Mesenteric fat pad (tissue), 1 donor: ENCODE measurements around the gene GIT1. TPM values are rescaled to one million over a fixed set of nuclear protein-coding genes. Genes with fewer than 3 reads are reported as not detected.
A peak's percentile ranks its signal among the peaks of the same experiment; 100 is the strongest.

ENCODE experiments used
- DNase-seq: peaks from one replicate; pipeline ENCODE4 v3.0.0-alpha.2; 2020; ENCODE audit warnings: low spot score
- total RNA-seq: library from RNA; stranded (reverse); fragmentation: NEBNext Ultra II Directional; extraction: Animal tissue kit (Norgen Biotek cat#: 25700); gene quantifications from one replicate; pipeline ENCODE4 v1.2.1, GENCODE V29; 2021
- donor health status: DM: yes; HTN: yes; CAD: no.

Gene GIT1
- total RNA-seq, 1 donor from 2014 or later, result 47.7 TPM

DNA sequence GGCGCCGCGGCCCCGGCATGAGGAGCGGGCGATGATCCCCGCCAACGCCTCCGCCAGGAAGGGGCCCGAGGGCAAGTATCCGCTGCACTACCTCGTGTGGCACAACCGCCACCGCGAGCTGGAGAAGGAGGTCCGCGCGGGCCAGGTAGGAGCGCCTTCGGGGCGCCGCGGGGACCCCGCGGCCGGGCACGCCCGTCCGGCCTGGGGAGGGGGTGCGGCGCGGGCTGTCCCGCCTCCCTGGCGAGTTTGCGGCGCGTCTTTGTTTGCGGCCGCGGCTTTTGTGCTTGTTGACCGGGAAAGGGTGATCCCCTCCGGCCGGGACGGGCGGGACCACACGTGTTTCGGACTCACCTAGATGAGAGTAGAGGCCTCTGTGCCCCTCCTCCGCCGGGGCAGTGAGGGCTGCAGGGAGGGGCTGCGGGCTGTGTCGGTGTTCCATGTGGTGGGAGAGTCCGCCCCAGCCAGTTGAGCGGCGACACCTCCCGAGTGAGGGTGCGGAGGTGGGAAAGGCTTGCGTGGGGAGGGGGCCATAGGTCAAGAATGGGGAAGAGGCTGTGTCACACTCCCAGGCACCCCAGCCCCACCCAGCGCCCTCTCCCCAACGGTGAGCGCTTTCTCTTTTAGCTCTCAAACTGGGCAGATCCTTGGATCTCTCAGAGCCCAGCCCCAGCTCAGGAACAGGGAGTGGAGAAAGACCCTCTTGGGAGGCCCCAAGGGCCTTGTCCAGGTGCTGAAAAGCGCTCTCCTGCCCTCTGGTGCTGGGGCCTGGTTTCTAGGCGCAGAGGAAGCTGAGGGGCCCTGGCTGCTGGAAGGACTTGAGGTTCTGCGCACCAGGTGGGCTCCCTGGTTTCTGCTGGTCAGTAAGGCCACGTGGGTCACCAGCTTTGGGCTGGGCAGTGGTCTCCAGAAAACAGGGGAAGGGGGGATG is 4.4 kb upstream of the GIT1 start:
- no peak for DNase-seq

DNA sequence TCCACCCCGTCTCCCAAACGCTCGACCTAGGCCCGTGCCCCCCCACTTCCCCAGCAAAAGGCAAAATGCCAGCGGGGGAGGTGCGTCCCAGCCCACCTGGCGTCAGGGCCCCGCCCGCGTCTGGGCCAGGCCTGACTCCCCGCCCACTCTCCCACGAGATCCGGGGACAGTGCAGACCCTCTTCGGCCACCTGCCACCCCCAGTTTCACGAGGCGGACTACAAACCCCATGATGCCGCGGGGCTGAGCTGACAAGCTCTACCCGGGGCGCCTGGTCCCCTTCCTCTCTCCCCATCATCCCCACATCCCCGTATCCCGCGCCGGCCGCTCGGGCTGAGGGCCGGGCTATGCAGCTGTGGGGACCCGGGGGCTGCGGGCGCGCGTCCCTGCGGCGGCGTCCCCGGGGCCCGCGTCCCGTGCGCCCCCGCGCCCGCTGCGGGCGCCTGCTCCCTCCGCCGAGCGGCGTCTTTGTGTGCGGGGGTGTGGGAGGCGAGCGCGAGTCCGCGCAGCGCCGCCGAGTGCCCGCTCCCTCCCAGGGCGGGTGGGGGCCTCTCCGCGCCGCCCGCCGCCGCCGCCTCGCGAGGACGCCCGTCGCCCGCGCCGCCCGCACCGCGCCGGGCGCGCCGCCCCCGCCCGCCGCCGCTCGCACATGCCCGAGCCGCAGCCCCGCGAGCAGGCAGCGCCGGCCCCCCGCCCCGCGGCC is 3.6 kb upstream of the GIT1 start, which contains the start of gene ANKRD13B:
ANKRD13B (plus strand) TSS at position 283 of the 702 bp plus-strand sequence. CDS start 490 bp downstream, outside the sequence.
- no peak for DNase-seq

DNA sequence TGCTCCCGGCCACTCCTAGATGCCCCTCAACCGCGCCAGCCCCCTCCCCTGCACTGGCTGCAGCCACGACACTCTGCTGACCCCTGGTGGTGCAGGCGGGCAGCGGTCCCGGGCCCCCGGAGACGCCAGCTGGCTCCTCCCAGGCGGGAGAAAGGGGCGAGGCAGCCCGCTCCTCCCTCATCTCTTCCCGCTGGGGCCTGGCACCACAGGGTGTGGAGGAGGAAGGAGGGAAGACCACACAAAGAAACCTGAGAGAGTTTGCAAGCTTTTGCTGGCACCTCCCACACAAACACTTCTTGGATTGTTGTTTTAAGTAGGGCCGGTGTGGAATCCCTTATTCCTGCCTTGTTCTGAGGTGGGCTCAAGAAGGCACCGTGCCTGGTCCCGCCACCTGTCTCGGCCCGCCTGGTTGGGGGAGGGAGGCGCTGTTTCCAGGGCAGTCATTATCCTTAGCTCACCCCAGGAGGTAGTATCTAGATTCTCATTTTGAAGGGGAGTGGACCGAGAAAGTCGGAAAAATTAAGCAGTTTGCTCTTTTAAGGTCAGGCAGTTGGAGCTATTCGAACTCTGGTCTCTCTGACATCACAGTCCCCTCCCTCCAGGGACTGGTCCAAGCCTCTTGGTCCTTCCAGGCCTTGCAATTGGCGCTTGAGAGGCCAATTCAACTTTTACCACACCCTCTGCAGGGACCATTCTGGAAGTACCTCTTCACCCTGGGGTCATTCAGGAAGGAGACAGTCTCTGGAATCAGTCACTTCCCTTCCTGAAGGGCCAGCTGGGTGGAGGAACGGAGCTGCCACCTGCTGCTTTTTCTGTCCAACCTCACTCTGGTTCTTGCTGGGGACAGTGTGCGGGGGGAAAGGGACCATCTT is 2.5 kb upstream of the GIT1 start:
- peak; percentile 95 for DNase-seq

DNA sequence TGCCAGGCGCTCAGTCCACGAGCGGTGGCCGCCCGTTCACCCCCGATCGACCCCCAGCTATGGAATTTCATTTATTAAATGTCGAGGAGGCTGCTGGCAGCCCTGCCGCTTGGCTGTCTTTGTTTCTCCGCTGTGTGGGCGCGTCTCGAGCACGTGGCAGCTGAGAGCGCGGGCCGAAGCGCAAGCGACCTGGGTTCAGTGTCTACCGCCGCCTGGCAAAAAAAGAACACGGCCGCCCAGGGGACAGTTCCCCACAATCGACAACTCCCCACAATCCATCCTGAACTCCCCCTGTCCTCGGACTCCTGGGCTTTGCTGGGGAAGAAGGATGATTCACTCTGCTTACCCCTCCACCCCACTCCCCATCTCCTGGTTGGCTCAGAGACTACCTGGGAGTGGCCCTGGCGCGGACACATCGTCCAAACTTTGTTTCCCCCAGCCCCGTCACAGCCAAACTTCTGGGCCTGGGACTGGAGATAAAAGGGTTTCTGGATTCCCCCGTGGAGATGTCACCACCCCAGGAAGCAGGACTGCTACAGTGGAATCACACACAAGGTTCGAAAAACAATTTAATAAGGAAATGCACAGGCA is 1.8 kb upstream of the GIT1 start:
- no peak for DNase-seq

DNA sequence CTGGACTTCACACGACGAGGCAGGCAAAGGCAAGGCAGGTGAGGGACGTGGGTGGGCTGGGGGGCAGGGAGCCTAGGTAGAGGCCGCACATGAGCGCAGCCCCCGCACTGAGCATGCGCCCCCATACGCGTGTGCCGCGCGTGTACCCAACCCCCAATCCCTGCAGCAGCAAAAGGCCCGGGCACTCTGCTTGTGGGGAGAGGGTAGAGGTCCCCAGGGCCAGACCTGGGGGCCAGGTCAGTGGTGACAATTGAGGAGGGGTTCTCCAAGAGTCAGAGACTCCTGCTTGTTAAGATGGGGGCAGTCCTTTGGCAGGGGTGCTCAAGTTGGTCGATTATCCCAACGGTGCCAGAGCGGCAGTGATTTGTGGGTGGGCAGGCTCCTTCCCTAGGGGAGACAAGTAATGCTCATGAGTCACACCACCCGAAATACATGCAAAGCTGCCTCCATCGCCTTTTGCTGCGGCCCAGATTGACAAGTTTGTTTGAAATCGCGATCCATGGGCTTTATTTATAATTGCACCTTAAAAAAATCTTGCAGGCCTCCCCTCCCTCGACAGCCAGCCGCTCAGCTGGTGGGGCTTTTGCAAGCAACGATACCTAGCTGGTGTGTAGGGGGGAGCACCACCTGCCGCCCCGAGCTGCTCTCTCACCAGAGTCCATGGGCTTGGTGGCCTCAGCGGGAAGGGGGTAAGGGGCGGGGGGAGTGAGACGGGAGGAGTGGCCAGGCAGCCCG is 1.1 kb upstream of the GIT1 start:
- no peak for DNase-seq

DNA sequence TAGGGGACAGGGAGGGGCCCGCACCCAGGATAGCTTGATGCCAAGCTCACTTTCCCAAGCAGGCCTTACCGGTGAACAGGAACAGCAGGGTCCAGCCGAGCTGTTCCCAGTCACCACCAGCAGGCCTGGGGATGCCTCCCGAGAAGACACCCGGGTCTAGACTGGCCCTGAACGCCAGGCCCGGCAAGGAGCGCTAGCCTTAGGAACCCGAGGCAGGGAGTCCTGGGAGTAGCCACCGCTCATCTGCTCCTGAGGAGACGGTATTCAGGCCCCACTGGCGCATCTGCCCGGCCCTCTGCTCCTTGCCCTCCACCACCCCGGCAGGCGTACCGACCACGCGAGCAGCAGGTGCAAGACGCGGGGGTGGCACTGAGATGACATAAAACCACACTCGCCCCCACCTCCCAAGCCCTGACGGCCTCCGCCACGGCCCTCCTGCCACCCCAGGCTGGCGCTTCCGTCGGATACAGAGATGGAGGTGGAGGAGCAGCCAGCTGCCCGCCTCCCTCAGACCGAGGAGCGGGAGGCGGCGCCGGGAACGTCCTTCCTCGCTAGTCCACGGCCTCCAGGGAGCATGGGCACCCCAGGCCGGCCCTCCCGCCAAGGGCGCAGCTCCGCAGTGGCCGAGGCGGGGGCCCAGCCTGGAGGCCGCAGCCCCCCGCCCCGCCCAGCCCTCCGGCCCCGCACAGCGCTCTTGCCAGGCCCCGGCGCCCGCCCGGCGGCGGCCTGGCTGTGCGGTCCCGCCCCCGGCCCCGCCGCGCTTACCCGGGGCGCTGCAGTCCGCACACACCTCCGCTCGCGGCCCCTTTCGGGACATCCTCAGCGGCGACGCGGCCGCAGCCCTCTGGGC is 661 bp downstream of the GIT1 start:
- DNase-seq, result no peak

DNA sequence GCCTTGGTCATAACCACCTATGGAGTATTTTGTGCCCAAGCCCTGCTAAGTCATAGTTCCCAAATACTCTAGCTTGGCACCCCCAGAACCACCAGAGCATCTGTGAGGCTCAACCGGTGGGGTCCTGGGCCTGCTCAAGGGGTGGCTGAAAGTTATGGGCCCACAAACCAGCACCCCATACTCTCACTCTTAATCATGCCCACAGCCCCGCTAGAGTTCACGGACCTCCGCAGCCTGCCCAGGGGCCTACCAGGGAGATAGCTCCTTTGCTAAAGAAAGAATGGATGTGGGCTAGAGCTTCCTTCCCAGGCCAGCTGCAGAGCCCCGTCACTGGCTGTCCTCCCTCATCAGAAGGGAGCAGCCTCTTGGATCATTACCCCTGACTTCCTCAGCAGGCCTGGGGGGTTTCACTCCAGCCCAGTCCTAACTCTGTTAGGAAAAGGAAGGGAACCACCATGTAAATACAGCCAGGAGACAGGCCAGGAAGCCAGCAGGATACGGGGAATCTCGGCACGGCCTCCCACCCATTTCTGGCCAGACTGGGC is 1.4 kb downstream of the GIT1 start:
- no peak for DNase-seq

DNA sequence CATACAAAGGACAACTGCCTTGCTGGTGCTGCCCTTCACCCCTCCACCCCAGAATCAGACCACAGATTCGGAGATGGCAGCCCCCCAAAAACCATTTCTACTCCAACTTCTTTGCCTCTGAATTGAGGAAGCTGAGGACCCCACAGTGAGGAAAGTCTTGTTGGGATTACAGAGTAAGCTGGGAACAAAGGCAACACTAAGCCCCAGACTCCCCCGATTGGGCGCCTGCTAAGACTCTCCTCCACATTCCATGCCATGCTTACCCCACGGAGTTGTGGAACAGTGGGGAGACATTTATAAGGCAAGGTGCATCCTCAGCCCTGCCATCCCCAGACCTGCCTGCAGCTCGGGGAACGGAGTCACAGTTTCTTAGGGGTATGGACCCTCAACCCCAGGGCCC is 1.9 kb downstream of the GIT1 start:
- DNase-seq, result no peak

DNA sequence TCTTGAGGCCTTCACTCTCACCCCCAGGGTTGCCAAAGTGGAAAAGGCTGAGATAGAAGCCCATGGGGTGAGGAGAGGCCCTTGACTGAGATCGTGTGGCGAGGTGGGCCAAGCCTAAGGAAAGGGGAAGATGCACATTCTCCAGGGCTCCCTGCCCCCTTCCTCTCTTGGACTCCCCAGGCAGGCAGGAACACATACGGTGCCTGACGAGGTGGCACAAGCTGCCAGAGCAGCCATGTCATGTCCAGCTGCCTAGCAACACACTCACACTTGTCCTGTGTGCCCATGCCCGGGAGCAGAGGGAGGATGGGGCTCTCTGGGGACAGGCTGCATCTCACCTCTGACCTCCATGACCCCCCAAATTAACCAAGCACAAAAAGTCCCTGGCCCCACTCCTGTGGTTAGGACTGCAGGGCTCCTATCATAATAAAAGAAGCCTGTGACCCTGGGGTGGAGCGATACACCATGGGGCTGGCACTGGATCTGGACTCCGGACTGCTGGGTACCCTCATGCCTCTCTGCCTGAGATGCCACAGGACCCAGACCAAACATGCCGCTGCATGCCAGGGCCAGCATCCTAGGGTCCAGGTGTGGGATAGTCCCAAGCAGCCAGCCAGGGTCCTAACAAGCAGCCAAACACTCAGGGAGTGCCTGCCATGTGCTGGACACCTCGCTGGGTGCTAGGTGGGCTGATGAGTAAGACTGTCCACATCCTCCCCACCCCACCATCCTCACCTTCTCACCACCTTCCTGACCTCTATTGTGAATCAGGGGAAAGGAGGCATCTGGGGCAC is 2.6 kb downstream of the GIT1 start:
- DNase-seq, result no peak

DNA sequence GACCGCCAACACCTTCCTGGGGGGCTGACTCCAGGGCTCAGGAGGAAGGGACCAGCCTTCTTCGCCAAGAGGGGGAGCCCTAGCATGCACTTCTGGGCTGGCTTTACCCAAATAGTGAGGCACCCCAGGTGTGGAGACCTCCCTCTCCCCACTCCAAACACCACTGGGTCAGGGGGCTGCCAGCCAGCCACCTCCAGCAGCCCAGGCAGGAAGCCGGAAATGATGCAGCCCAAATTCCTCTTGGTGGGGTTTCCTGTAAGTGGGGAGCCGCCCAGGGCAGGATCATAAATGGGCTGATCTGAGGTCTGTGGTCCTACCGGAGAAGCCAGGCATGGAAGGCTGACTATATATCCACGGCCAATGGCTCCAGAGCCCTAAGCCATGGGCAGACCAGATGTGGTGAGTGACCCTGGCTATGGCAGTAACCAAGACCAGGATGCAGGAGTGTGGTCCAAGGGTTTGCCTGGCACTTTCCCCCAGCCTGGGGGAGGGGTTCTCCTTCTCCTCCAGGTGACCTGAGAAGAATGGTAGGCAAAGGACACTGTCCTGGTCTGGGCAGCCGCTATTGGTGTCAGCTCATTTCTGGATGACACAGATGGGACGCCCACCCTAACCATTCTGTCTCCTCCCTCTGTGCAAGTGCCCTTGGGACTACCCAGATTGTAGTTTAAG is 4.2 kb downstream of the GIT1 start:
- DNase-seq, result no peak

DNA sequence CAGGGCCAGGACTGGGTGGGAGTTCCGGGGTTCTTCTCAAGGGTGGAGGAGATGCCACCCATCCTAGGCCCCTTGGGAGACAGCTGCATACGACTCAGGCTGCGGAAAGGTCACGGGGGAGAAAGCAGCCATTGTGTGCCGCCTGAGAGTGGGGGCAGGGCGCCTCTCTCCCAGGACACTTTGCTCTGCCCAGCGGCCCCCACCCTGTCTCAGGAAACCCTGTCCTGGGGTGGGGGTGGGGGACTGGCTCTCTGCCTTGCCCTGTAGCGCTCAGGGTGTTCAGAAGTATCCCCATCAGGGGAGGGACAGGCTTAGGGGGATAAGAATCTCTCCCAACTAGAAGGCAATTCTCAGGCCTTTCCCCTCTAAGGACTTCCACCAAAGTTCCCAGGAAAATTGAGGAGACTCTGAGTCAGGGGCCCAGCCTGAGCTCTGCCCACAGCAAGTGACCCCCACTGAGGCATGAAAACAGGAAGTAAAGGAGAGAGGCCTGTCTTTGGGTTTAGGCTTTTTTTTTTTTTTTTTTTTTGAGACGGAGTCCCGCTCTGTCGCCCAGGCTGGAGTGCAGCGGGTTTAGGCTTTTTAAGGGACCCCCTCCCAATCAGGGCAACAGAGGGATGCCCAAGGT is 4.9 kb downstream of the GIT1 start:
- no peak for DNase-seq

DNA sequence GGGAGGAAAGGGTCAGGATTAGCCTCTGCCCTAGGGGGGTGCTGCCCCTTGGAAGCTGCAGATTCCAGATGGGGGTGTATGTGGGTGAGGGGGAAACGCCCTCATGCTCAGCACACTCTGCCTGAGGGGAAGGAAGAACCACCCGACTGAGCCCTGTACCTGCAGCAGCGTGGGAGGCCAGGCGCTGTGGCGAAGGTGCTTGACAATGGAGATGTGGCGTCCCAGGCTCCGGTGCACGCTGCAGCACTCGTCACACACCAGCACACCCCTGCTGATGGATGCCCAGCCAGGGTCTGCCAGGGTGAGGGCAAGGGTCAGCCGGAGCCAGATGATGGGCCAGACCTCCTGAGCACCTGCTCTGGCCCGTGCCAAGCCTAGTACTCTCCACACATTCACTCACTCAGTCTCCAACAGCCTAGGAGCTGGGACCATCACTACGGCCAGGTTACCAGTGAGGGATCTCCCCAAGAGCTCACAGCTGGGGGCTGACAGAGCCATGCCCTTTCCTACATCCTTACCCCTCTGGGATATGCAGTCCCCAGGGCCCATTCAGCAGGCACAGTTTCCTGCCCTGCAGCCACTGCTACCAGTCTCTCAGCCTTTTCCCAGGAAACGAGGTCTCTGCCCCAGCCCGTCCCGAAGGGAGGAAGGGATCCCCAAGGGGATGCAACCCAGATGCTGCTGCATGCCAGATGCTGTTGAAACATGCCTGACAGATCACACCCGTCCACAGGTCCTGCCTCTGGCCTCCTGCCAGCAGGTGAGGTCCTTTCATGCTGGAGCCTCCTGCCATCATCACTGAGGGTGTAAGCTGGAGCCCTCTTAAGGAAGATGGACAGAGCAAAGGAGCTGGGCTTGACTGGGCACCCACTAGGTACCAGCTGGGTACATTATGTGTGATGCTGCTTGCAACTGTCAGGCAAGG is 5.9 kb downstream of the GIT1 start:
- DNase-seq, result no peak

DNA sequence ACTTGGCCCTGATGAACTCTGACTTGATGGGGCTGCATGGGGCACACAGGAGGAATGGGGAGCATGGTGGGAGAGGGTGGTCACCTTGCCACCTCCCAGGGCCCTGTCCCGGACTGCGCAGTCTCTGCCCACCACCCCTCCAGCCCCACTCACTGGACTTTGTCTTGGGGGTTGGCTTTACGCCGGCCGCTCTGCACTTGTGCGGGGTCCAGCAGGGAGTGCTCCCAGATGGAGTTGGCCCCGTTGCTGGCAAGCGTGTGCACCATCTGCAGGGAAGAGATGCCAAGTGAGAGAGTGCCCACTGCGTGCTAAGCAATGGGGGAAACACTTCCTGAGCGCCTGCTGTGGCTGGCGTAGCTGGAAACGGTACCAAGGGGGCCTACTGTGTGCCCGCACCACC is 6.7 kb downstream of the GIT1 start:
- no peak for DNase-seq

DNA sequence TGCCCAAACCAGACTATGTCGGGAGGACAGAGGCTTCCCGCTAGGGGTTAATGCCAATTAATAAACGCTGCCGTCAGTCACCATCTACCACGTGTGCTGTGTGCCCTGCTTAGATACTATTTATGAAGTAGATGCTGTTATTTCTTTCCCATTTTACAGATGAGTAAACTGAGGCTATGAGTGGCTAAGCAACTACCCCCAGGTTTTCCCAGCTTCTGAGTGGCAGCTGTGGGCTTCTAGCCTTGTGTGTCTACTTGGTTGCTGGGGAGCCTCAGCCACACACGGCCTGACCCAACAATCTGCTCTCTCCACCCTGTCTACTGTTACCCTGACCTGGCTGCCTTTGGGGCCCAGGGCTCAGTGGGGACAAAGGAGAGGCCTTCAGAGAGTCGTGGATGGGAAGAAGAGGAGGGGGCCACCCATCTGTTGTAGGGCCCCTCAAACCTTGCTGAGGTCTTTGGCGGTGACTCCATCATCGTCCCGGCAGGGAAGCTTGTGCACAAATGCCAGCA is 7.1 kb downstream of the GIT1 start:
- no peak for DNase-seq

DNA sequence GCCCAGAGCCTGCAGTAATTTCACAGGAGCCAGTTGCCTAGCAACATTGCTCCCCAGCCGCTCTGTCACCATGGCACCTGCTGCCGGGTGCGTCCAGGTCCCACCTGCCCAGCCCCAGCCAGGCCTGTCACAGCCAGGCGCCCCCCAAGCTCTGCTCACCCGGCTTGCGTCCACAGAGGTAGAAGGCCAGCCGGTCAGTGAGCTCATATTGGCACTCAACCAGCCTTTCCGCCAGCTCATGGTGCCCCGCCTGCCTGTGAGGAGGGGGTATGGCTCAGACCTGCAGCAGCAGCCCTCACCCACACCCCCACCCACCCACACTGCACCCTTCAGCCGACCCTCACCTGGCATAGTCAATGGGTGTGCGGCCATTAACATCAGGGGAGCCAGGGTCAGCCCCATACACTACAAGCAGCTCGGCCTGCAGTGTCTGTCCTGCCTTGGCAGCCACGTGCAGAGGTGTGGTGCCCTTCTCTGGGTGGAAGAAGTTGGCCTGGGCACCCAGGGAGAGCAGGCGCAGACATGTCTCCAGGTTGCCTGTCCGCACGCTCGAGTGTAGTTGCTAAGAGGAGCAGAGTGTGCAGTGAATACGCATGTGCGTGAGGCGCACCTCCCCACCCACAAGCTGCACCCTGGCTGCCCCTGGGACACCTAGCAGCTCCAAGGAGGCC is 7.7 kb downstream of the GIT1 start:
- DNase-seq, result no peak
